Measurements from ENCODE around the gene IGFL3. TPM values are rescaled to one million over a fixed set of nuclear protein-coding genes. Genes with fewer than 3 reads are reported as not detected.
"Not testable (repeated sequence)": the region's sequence is repeated elsewhere in the genome, so short reads cannot be mapped to it uniquely, and the experiment has no call there.

The IGFL3 gene
- total RNA-seq, 3 donors from 2014 or later = not detected

- no peaks in the 10 kb centered on the region for H3K36me3 ChIP-seq
- DNase-seq (ENCODE audit: low spot score in 2 of 2) = no peak
- H3K9me3 ChIP-seq = peaks cover 7 to 18% of the 10 kb centered on the region in 2 donors
- TF ChIP-seq POLR2AphosphoS5 (IDR thresholded peaks at IDR 0.05) (peak in 2 of 3 donors; percentile 36 to 52), POLR2A (IDR thresholded peaks at IDR 0.05) (no peak), CTCF (IDR thresholded peaks at IDR 0.05) (peak; percentile 55 to 88 (median 76))
- H3K27me3 ChIP-seq = peaks cover 2 to 6% of the 10 kb centered on the region in 2 donors
- H3K27ac ChIP-seq = no peak overlapping the region
- H3K4me3 ChIP-seq = no peak overlapping the region
- intact Hi-C loops (cut with DNase I; ENCODE audit: low total_unique reads) = loop anchor here (1.0 kb wide), 1 partner anchor 108 kb away; no protein-coding TSS in a partner anchor
- H3K4me1 ChIP-seq = no peaks in the 10 kb centered on the region
Measured at GRCh38 chr19:46081928-46082727, 42.4 kb downstream of the IGFL3 start.

- H3K27me3 ChIP-seq = peaks cover 2 to 10% of the 10 kb centered on the region in 2 donors
- H3K27ac ChIP-seq = no peak overlapping the region
- intact Hi-C loops (cut with DNase I; ENCODE audit: low total_unique reads) = no loop called here
- H3K9me3 ChIP-seq = peaks cover 0 to 10% of the 10 kb centered on the region in 2 donors
- no peaks in the 10 kb centered on the region for H3K4me1 ChIP-seq
- no peaks in the 10 kb centered on the region for H3K36me3 ChIP-seq
- DNase-seq (ENCODE audit: low spot score in 2 of 2) = no peak
- TF ChIP-seq POLR2AphosphoS5 (IDR thresholded peaks at IDR 0.05) (no peak), POLR2A (IDR thresholded peaks at IDR 0.05) (no peak), CTCF (IDR thresholded peaks at IDR 0.05) (no peak)
- H3K4me3 ChIP-seq = no peak overlapping the region
Measured at GRCh38 chr19:46080561-46080960, 43.9 kb downstream of the IGFL3 start.

- TF ChIP-seq CTCF (IDR thresholded peaks at IDR 0.05) (no peak), POLR2A (IDR thresholded peaks at IDR 0.05) (no peak), POLR2AphosphoS5 (IDR thresholded peaks at IDR 0.05) (no peak)
- Histone ChIP-seq H3K36me3 (no peaks in the 10 kb centered on the region), H3K4me1 (no peaks in the 10 kb centered on the region), H3K9me3 (no peaks in the 10 kb centered on the region), H3K4me3 (no peak overlapping the region), H3K27ac (no peak overlapping the region), H3K27me3 (peaks cover 2 to 10% of the 10 kb centered on the region in 2 donors)
- intact Hi-C loops (cut with DNase I; ENCODE audit: low total_unique reads) = loop anchor here (10.0 kb wide), 1 partner anchor 55 kb away; the partner anchor contains the start of gene PGLYRP1
- no peak for DNase-seq (ENCODE audit: low spot score in 2 of 2)
Measured at GRCh38 chr19:46079576-46079975, 44.9 kb downstream of the IGFL3 start.

GRCh38 chr19:46078573-46079332, 45.7 kb downstream of the IGFL3 start:
- H3K27ac ChIP-seq, H3K27me3 ChIP-seq, H3K36me3 ChIP-seq, H3K4me1 ChIP-seq, H3K9me3 ChIP-seq, H3K4me3 ChIP-seq: not testable (repeated sequence)
- DNase-seq (ENCODE audit: low spot score in 2 of 2) = peak in 1 of 2 donors; percentile 57
- peak in 2 of 3 donors; percentile 66 to 72 for TF ChIP-seq CTCF (IDR thresholded peaks at IDR 0.05)
- intact Hi-C loops (cut with DNase I; ENCODE audit: low total_unique reads) = loop anchor here (10.0 kb wide), 1 partner anchor 54 kb away; the partner anchor contains the start of gene PGLYRP1

GRCh38 chr19:46077815-46078167, 46.7 kb downstream of the IGFL3 start:
- Histone ChIP-seq H3K9me3 (no peaks in the 10 kb centered on the region), H3K4me1 (no peaks in the 10 kb centered on the region), H3K4me3 (peak overlapping the region in 2 of 3 donors; percentile 41 to 64), H3K27me3 (peaks cover 2 to 10% of the 10 kb centered on the region in 2 donors), H3K36me3 (no peaks in the 10 kb centered on the region), H3K27ac (no peak overlapping the region)
- intact Hi-C loops (cut with DNase I; ENCODE audit: low total_unique reads) = loop anchor here (2.0 to 10.0 kb wide), 2 partner anchors 53 to 187 kb away; partner anchors contain the start of gene PGLYRP1
- DNase-seq (ENCODE audit: low spot score in 2 of 2) = no peak
- no peak for TF ChIP-seq POLR2AphosphoS5 (IDR thresholded peaks at IDR 0.05)
- peak in 2 of 3 donors; percentile 4 to 9 for TF ChIP-seq CTCF (IDR thresholded peaks at IDR 0.05)

Data from breast epithelium (tissue), 4 donors.